AG10803 (cell line): ENCODE measurements around the gene FKBP5.

ENCODE experiments used
- DNase-seq: peaks from one replicate; pipeline ENCODE4 v3.0.0; 2010; ENCODE audit warnings: low read depth
- H3K4me3 ChIP-seq: 2 replicates; pipeline ENCODE4 v1.5.1; 2011; ENCODE audit warnings: mild to moderate bottlenecking, low read length, control low read depth
- TF ChIP-seq, protein P1 (sequence below): conservative IDR thresholded peaks from 2 replicates; pipeline ENCODE4 v1.5.1; 2011; ENCODE audit warnings: mild to moderate bottlenecking, low read length, control low read depth, inconsistent platforms

The FKBP5 gene

DNA sequence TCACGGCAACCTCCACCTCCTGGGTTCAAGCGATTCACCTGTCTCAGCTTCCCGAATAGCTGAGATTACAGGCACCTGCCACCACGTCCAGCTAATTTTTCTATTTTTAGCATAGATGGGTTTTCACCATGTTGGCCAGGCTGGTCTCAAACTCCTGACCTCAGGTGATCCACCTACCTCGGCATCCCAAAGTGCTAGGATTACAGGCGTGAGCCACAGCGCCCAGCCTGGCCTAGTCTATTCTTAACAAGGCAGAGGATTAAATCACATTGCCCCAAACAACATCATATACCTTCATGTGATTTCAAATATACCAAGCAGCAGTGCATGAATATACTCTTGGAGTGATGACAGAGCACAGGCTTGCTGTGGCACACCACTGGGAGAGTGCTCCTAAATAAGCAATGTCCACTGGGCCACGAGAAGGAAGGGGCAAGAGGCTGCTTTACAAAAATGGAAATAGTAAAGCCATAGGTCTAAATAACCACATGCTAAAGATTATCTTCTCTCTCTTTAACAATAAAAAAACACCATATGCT lies 99.4 kb downstream of the FKBP5 start:
- DNase-seq, result no peak
- TF ChIP-seq, protein P1, sequence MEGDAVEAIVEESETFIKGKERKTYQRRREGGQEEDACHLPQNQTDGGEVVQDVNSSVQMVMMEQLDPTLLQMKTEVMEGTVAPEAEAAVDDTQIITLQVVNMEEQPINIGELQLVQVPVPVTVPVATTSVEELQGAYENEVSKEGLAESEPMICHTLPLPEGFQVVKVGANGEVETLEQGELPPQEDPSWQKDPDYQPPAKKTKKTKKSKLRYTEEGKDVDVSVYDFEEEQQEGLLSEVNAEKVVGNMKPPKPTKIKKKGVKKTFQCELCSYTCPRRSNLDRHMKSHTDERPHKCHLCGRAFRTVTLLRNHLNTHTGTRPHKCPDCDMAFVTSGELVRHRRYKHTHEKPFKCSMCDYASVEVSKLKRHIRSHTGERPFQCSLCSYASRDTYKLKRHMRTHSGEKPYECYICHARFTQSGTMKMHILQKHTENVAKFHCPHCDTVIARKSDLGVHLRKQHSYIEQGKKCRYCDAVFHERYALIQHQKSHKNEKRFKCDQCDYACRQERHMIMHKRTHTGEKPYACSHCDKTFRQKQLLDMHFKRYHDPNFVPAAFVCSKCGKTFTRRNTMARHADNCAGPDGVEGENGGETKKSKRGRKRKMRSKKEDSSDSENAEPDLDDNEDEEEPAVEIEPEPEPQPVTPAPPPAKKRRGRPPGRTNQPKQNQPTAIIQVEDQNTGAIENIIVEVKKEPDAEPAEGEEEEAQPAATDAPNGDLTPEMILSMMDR, result no peak
- H3K4me3 ChIP-seq, result no peak overlapping the region

DNA sequence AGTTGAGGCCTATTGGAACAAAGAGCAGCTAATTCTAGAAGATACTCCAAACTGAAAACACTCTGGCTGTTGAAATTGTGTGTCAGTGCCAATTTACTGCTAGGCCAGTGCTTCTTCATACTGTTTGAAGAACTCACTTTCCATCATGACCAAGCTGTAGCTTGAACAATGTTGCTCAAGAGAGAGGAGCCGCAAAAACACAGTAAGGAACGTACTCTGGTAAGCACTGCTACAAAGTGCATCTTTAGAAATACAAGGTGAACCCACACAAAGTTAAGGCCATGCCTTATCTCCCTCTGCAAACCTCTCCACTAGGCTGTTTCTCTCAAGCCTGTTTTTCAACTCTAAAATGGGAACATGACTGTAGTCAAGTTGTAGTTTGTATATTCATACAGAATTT lies 101.5 kb downstream of the FKBP5 start:
- TF ChIP-seq, protein P1, result no peak
- DNase-seq, result no peak
- no peak overlapping the region for H3K4me3 ChIP-seq

DNA sequence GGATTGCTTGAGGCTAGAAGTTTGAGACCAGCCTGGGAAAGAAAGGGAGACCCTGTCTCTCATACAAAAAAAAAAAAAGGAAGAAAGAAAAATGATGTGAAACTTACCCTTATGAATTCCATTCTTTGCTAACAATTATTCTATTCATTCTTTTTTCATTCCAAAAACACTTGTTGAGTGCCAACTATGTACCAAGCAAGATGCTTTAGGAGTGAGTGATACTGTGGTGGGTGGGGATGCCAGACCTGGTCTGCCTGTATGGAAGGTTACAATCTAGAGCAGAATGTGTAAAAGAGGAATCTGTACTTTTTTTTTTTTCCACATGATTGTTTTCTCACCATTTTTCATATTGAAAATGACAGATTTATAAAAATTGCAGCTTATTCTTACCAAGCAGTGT lies 102.2 kb downstream of the FKBP5 start:
- DNase-seq, result peak; percentile 84
- H3K4me3 ChIP-seq, result no peak overlapping the region
- TF ChIP-seq, protein P1, result no peak

DNA sequence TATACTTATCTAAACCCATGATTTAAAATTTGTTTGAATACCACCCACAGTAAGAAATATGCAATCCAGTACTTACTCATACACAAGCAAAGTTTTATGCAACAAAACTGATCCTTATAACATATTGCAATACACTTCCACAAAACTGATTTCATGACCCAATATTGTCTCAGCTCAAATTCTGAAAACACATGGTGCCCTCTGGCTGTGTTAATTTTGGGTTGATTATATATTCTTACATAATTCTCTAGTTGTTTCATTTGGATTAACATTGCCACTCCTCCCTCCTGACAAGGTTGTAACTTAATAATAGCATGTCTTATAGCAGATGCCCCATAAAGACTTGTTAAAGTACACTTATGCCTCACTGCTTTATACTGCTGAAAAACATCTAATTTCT lies 103.1 kb downstream of the FKBP5 start:
- no peak overlapping the region for H3K4me3 ChIP-seq
- TF ChIP-seq, protein P1, result no peak
- DNase-seq, result peak; percentile 38

DNA sequence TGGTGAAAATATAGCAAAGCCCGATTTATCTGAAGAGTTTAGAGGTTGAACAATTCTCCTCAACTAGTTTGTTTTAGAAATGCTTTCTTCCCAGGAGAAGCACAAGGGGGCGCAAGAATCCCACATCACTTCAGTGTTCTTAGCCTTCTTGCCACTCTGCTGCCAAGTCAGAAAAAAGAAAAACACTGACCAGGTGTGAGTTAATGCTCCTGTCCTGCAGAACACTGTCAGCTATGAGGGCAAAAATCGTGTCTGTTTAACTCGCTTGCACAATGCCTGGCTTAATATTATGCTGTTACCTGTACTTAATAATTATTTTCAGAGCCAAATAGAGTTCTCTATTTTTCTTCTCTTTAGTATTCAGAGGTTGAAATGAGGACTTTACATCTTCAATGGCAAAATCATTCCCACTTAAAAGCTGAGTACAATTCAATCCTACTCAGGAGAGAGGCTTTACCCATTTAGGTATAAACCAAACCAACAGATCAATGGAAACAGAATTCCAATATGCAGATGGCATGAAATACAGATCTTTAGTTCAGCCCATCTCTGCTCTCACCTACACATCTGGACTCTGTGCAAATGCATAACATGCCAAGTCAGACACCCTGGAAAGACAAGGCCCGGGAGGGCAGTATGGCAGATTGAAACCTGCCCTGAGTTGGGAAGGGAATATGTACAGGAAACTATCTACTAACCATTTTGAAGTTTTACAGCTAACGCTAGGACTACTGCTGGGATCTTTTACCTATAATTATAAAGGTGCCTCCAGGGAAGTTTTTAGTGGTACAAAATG lies 104.6 kb downstream of the FKBP5 start:
- TF ChIP-seq, protein P1, result peak; percentile 95
- DNase-seq, result peak; percentile 72
- no peak overlapping the region for H3K4me3 ChIP-seq

DNA sequence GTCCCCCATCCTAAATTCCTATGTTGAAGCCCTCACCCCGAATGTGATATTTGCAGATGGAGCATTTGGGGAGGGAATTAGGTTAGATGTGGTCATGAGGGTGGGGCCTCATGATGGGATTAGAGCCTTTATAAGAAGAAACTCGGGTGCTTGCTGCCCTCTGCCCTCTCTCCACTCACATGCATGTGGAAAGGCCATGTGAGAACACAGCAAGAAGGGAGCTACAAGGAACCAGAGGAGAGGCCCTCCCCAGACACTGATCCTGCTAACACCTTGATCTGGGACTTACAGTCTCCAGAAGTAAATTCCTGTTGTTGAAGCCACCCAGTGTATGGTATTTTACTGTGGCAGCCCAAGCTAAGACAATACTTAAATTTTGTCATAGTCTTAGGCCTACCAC lies 106.4 kb downstream of the FKBP5 start:
- DNase-seq, result no peak
- H3K4me3 ChIP-seq, result no peak overlapping the region
- TF ChIP-seq, protein P1, result no peak

DNA sequence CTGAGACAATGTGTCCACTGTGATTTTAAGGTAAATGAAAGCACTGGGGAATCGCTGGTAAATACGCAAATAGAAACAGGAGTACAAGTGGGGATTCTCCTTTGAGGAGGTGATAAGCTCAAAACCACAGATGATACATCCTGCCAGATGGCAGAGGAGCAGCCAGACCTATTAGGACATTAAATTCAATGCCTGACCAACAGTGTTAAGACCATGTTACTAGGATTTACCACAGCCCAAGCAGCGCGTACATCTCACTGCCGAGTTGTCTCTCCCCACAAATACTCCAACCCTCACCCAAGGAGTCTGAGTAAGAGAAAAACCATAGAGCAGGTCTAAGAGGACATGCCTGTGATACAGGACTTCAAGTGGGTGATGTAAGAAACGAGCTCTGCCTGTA lies 107.1 kb downstream of the FKBP5 start:
- TF ChIP-seq, protein P1, result no peak
- no peak overlapping the region for H3K4me3 ChIP-seq
- no peak for DNase-seq
